ENCODE measurements around the gene CCNH.

Gene CCNH

DNA sequence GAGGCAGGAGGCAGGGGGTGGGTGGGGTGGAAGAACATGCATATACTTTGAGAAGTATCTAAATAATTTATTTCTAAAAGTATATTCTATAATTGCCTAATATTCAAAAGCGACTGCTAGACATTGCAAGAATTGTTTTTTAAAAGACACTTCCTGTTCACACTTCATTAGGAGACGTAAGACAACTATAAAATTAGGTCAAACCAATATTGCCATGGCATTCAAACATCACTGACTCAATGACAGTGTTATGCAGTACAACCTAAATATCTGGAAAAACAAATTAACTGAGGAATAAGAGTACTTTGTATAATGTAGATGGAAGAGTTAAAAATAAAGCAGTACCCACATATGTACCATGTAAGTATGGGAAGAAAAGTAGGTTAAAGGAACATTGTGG, 4.5 kb downstream of the CCNH start:
- H2AFZ ChIP-seq (ENCODE audit: low read length), result no peak overlapping the region
- no peak overlapping the region for H3K4me3 ChIP-seq (ENCODE audit: low read length)
- H3K27me3 ChIP-seq (replicated peaks; ENCODE audit: insufficient read depth, low read length), result no peaks in the 10 kb centered on the region
- H3K27ac ChIP-seq (ENCODE audit: low read length), result no peak overlapping the region
- H3K79me2 ChIP-seq (ENCODE audit: low read length), result peaks cover 75% of the 10 kb centered on the region
- no peak overlapping the region for H3K9ac ChIP-seq (ENCODE audit: low read length)
- H3K4me2 ChIP-seq (ENCODE audit: low read depth, low read length), result no peak overlapping the region
- DNase-seq, result no peak
- H3K4me1 ChIP-seq (ENCODE audit: low read length), result peaks cover 13% of the 10 kb centered on the region
- no peaks in the 10 kb centered on the region for H3K9me2 ChIP-seq (replicated peaks; ENCODE audit: insufficient read depth, low read length)
- 0 out of 2 replicates have a peak, but pooled peaks cover 6% of the 10 kb centered on the region for H3F3A ChIP-seq (ENCODE audit: insufficient read depth, low read length)
- H4K20me1 ChIP-seq (ENCODE audit: insufficient read depth, low read length), result no peaks in the 10 kb centered on the region
- TF ChIP-seq EZH2phosphoT487 (IDR thresholded peaks at IDR 0.05; ENCODE audit: low read length) (no peak), EZH2 (optimal IDR thresholded peaks at IDR 0.05; ENCODE audit: low read depth, low read length) (no peak), CTCF (IDR thresholded peaks at IDR 0.05; ENCODE audit: low read length) (no peak)
- H3K9me3 ChIP-seq (replicated peaks; ENCODE audit: insufficient read depth, low read length), result no peaks in the 10 kb centered on the region
- peaks cover 21% of the 10 kb centered on the region for H3K36me3 ChIP-seq (replicated peaks; ENCODE audit: insufficient read depth, low read length)

DNA sequence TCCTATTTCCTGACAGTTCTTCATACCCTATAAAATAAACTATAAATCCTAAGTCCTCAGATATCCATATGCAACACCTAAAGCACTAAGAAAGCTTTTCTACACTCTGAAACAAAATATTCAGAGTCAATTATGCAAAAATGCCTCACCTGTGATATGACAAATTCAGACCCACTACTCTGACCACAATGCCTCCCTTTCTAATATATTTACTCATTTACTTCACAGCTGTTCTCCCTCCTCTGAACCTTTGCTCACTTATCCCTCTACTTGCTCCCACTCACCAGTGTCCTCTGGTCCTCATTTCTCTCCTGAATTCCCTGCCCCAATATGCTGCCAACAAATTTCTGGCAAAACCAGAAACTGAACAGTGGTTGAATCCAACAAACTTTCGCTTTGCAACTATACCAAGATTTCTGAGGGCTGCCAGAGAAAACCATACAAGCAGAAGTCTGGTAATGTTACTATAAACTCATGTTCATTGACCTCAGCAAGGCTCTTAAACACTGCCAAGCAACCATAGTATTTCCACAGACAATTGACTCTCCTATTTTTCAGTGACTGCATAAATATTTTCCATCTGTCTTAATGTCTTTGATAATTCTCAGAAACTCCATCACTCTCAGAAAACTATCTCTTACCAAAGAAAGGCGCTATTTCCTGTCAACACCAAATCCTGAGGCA, 7.1 kb downstream of the CCNH start:
- H3K4me2 ChIP-seq (ENCODE audit: low read depth, low read length), result no peak overlapping the region
- peaks cover 6% of the 10 kb centered on the region; the same call in 1 of the 2 replicates for H3K4me1 ChIP-seq (ENCODE audit: low read length)
- TF ChIP-seq EZH2phosphoT487 (IDR thresholded peaks at IDR 0.05; ENCODE audit: low read length), result no peak
- TF ChIP-seq EZH2 (optimal IDR thresholded peaks at IDR 0.05; ENCODE audit: low read depth, low read length), result no peak
- no peak for TF ChIP-seq CTCF (IDR thresholded peaks at IDR 0.05; ENCODE audit: low read length)
- no peak overlapping the region for H2AFZ ChIP-seq (ENCODE audit: low read length)
- peaks cover 60% of the 10 kb centered on the region for H3K79me2 ChIP-seq (ENCODE audit: low read length)
- H3K27ac ChIP-seq (ENCODE audit: low read length), result no peak overlapping the region
- H3K9ac ChIP-seq (ENCODE audit: low read length), result no peak overlapping the region
- no peak overlapping the region for H3K4me3 ChIP-seq (ENCODE audit: low read length)
- no peaks in the 10 kb centered on the region for H3K27me3 ChIP-seq (replicated peaks; ENCODE audit: insufficient read depth, low read length)
- no peaks in the 10 kb centered on the region for H3K9me3 ChIP-seq (replicated peaks; ENCODE audit: insufficient read depth, low read length)
- DNase-seq, result no peak
- H3F3A ChIP-seq (ENCODE audit: insufficient read depth, low read length), result no peaks in the 10 kb centered on the region
- no peaks in the 10 kb centered on the region for H3K9me2 ChIP-seq (replicated peaks; ENCODE audit: insufficient read depth, low read length)
- peaks cover 18% of the 10 kb centered on the region for H3K36me3 ChIP-seq (replicated peaks; ENCODE audit: insufficient read depth, low read length)
- H4K20me1 ChIP-seq (ENCODE audit: insufficient read depth, low read length), result no peaks in the 10 kb centered on the region

- Histone ChIP-seq H3K36me3 (replicated peaks; ENCODE audit: insufficient read depth, low read length) (peaks cover 23% of the 10 kb centered on the region), H3K79me2 (ENCODE audit: low read length) (peaks cover 52% of the 10 kb centered on the region), H3K27ac (ENCODE audit: low read length) (no peak overlapping the region), H3F3A (ENCODE audit: insufficient read depth, low read length) (no peaks in the 10 kb centered on the region), H3K9ac (ENCODE audit: low read length) (no peak overlapping the region), H4K20me1 (ENCODE audit: insufficient read depth, low read length) (no peaks in the 10 kb centered on the region), H3K9me2 (replicated peaks; ENCODE audit: insufficient read depth, low read length) (no peaks in the 10 kb centered on the region), H3K4me1 (ENCODE audit: low read length) (no peaks in the 10 kb centered on the region), H3K4me2 (ENCODE audit: low read depth, low read length) (no peak overlapping the region), H3K9me3 (replicated peaks; ENCODE audit: insufficient read depth, low read length) (no peaks in the 10 kb centered on the region), H3K4me3 (ENCODE audit: low read length) (no peak overlapping the region), H2AFZ (ENCODE audit: low read length) (no peak overlapping the region), H3K27me3 (replicated peaks; ENCODE audit: insufficient read depth, low read length) (no peaks in the 10 kb centered on the region)
- TF ChIP-seq CTCF (IDR thresholded peaks at IDR 0.05; ENCODE audit: low read length) (no peak), EZH2 (optimal IDR thresholded peaks at IDR 0.05; ENCODE audit: low read depth, low read length) (no peak), EZH2phosphoT487 (IDR thresholded peaks at IDR 0.05; ENCODE audit: low read length) (no peak)
- no peak for DNase-seq
These were observed 8.4 kb downstream of the CCNH start for GRCh38 chr5:87404359-87404758.

All from MM.1S (cell line).